Measurements from ENCODE around the gene ZNF213.
A peak's percentile ranks its signal among the peaks of the same experiment; 100 is the strongest.
"Not testable (repeated sequence)": the region's sequence is repeated elsewhere in the genome, so short reads cannot be mapped to it uniquely, and the experiment has no call there.

ZNF213 gene

GRCh38 chr16:3171181-3171854 is 36.5 kb downstream of the ZNF213 start:
- peak; percentile 51 for DNase-seq

DNA sequence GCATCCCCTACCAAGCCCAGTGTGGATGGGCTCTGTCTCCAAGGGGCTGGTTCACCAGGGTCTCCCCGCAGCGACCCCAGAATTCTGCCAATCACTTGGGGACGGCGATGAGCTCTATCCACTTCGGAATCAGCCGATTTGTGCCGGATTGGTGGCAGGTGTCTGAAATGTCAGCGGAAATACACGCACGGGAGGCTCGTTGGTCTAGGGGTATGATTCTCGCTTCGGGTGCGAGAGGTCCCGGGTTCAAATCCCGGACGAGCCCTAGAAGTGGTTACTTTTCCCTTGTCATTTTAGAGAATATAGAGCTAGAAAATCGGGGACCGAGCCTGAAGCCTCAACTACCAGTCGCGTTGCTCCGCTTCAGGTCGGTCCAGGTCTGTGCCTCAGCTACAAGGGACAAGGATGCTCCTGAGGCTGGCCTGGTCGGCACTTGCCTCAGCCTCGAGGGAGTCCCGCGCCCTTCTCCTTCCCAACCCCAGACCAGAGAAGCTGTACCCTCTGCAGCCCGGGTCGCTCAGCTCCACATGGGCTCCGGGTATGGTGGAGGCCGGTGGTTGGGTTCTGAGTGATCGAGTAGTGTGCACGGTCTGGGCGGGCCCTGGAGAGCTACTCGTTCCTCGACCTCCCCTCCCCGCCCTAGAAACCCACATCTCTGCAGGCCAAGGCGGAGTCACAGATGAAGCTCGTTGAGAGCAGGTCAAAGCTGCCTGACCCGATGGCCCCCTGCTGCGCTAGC is 37.2 kb downstream of the ZNF213 start:
- peak; percentile 47 for DNase-seq

DNA sequence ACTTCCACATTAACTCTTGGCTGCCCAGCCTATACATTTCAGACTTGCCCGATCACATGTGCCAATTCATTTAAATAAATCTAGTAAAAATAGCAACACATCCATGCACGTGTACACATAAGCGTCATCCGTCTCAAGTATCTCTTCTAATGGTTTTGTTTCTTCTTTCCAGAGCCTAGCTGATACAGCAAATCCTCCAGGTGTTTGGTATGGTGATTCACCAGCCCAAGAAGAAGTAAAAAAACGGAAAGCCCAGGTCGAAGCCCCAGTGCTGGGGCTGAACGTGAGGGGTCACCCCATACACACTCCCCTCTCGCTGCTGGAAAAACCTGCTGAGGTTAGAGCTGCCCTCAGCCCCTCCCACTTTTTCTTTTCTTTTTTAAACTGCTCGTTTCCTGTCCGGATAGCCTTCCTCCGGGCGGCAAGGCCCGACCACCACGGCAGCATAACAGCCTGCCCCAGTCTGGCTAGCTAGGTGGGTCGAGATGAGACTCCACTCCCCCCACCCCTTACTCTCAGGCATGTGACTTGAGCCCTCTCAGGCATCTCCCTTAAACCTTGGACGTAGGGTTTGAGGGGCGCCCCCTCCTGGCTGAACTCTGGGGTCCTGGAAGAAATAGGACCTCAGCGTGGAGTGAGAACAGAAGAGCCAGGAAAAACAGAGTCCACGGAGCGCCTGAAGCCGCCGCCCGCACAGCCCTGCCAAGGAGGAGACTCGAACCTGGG is 39.2 kb downstream of the ZNF213 start:
- no peak for DNase-seq

DNA sequence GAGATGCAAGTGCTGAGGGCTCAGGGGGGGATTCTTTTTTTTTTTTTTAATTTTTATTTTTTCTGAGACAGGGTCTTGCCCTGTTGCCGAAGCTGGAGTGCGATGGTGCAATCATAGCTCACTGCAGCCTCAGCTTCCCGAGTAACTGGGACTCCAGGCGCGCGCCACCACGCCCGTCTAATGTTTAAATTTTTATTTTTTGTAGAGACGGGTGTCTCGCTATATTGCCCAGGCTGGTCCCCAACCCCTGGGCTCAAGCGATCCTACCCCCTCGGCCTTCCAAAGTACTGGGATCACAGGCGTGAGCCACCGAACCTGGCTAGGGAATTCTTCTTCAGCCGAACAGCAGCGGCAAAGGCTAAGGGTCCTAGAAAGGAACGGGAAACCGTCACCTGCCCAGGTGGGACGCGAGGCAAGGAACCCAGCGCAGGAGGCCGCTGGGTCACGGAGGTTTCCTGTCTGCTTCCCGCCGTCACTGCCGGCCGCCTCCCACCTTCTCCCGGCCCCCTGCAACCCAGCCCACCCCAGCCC is 39.9 kb downstream of the ZNF213 start:
- no peak for DNase-seq

DNA sequence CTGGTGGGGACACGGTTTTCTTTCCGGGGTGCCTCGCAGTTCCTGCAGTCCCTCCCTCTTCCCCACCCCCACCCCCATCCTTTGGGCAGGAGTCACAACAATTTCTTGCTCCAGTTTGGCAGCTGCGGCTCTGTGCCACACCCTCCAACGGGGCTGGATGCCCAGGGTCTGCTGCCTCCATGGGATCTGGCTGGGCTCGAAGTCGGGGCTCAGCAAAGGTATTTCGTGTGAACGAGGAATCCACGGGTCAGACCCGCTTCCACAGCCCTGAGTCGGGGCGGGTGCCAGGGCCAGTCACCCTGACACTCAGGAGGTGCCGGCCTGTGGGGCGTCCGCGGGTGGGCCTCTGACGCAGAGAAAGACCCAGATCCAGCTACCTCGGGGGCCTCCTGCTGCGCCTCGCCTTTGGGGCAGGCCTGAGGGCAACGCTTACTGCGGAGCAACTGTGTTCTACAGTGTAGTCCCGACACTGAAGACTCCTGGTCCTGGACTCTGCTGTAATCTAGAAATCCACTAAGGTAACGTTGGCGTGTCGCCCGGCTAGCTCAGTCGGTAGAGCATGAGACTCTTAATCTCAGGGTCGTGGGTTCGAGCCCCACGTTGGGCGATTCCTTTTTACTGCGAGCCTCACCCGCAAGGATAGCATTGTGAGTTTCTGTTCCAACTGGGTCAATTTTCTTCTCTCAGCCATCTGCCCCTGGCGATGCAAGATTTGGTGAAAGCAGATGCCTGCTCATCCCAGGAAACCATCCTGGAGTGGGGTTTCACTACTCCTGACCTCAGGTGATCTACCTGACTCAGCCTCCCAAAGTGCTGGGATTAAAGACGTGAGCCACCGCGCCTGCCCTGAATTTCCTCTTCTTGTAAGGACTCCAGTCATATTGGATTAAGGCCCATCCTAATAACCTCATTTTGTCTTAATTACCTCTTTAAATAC is 40.6 kb downstream of the ZNF213 start:
- DNase-seq: no peak

- DNase-seq: no peak
These were observed 44.8 kb downstream of the ZNF213 start for GRCh38 chr16:3179651-3180050.

GRCh38 chr16:3180445-3180878 is 45.6 kb downstream of the ZNF213 start:
- no peak for DNase-seq

GRCh38 chr16:3182293-3182607 is 47.4 kb downstream of the ZNF213 start:
- not testable (repeated sequence) for DNase-seq

DNA sequence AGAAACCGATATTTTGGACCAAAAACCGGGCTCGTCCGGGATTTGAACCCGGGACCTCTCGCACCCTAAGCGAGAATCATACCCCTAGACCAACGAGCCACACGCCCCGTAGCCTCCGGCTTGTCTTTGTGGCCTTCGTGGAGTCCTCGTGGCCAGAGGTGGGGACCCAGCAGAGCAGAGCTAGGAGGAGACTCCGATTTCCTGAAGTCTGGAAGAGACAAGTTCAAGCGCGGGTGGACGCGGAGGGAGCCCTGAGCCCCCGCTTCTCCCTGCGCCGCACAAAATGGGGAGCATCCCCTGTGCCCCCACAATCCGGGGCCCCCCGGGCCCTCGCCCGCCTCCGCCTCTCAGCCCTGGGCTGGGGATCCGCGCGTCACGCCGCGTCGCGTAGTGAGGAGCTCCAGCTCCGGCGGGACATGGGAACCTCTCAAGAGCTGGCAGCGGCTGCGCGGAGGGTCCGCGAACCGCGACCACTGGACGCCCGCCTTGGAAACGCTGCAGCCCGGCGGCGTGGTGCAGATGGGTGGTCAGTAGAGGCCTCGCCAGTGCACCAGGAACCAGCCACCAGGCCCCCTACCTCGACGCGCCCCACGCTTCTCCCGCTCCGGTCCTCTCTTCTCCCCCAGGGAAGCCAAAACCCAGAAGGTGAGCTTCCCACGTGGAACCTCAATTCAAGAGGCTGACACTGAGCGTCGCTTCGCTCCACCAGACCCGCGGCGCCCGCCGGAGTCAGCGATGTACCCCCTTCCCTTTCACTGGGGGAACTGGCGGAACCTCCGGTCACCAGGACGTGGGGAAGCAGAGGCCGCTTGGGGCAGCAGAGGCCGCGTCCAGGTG is 48.0 kb downstream of the ZNF213 start:
- peak; percentile 60 for DNase-seq

GRCh38 chr16:3183445-3184139 is 48.8 kb downstream of the ZNF213 start:
- DNase-seq: no peak

- DNase-seq: no peak
These were observed 52.3 kb downstream of the ZNF213 start for GRCh38 chr16:3186946-3187690.

- DNase-seq: peak; percentile 67
These were observed 53.2 kb downstream of the ZNF213 start, which contains the start of gene OR1F1 for GRCh38 chr16:3187798-3188674. Gene OR1F1 (plus strand): TSS chr16:3188204.

GRCh38 chr16:3188675-3188924 is 53.8 kb downstream of the ZNF213 start:
- no peak for DNase-seq

DNA sequence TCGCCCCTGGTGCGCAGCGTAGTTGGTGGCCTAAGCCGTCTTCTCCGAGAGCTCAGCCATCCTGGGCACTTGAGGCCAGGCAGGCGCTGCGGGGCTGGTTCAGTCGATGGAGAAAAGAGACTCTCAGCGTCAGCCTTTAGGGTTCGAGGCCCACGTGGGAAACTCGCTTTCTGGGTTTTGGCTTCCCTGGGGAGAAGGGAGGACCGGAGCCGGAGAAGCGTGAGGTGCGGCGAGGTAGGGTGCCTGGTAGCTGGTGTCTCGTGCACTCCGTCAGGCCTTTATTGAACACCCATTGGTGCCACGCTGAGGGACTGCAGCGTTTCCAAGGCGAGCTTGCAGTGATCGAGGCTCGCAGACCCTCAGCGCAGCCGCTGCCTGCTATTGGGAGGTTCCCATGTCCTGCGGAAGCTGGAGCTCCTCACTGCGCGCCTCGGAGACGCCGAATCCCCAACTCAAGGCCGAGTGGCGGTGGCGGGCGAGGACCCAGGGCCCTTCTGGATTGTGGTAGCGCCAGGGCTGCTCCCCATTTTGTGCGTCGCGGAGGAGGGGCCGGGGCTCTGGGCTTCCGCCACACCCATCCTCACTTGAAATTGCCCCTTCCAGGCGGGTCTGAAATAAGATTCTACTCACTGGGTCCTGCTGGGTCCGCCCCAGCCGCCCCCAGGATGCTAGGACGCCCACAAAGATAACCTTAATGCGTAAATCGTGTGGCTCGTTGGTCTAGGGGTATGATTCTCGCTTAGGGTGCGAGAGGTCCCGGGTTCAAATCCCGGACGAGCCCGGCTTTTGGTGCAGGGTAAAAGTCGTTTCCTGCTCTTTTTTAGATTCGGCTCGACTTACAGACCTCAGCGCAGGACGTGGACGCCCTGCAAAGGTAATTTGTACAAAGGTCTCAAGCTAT is 54.3 kb downstream of the ZNF213 start:
- DNase-seq: peak; percentile 35

- no peak for DNase-seq
These were observed 55.0 kb downstream of the ZNF213 start for GRCh38 chr16:3189869-3190268.

- DNase-seq: no peak
These were observed 56.1 kb downstream of the ZNF213 start for GRCh38 chr16:3190949-3191353.
